Caco-2 (cell line): ENCODE data around the gene PNKD. TPM values are rescaled to one million over a fixed set of nuclear protein-coding genes. Genes with fewer than 3 reads are reported as not detected.

Experiments
- BruUV-seq: library from RNA; stranded (reverse); fragments of 400-500 nt; replicated peaks from 2 replicates; lab custom pipeline; 2021; lab: Mats Ljungman, UMichigan
- CTCF ChIA-PET: fragments of 300-600 bp; sonication (Branson Sonifier 250); formaldehyde crosslinking; loops from one replicate; lab custom pipeline; 2022; ENCODE audit warnings: antibody characterized with exemption; lab: Charles Lee
- POLR2A ChIA-PET: fragments of 300-600 bp; sonication (Branson Sonifier 250); formaldehyde crosslinking; loops from one replicate; lab custom pipeline; 2022; ENCODE audit warnings: antibody characterized with exemption; lab: Charles Lee
- DNase-seq, 2 experiments: peaks; one replicate each; pipeline versions ENCODE4 v3.0.0 to v3.0.0-alpha.2; 2020 to 2022
- H3K27me3 ChIP-seq: replicated peaks from 2 replicates; pipeline ENCODE4 v1.6.0; 2011; ENCODE audit warnings: low read length; ENCODE audit not compliant: control insufficient read depth, insufficient read depth
- H3K36me3 ChIP-seq: 2 replicates; pipeline ENCODE4 v1.5.1; 2011; ENCODE audit warnings: low read length; ENCODE audit not compliant: control insufficient read depth, insufficient read depth
- H3K4me1 ChIP-seq: fragments of 250-450 bp; sonication (Bioruptor Pico); 2 replicates; pipeline ENCODE4 v1.5.1; 2020; ENCODE audit warnings: mild to moderate bottlenecking
- H3K4me3 ChIP-seq: 2 replicates; pipeline ENCODE4 v1.5.1; 2011; ENCODE audit warnings: low read depth, mild to moderate bottlenecking, control low read depth, low read length
- H3K9me3 ChIP-seq: fragments of 250-450 bp; sonication (Bioruptor Pico); 2 replicates; pipeline ENCODE4 v1.5.1; 2020; ENCODE audit warnings: mild to moderate bottlenecking, moderate library complexity
- H3K27ac Mint-ChIP-seq: one replicate; pipeline ENCODE4 v1.8.0; 2022; ENCODE audit warnings: mixed read lengths; ENCODE audit not compliant: unreplicated experiment
- H3K27me3 Mint-ChIP-seq: one replicate; pipeline ENCODE4 v1.8.0; 2022; ENCODE audit warnings: mixed read lengths; ENCODE audit not compliant: insufficient read depth, unreplicated experiment
- H3K36me3 Mint-ChIP-seq: one replicate; pipeline ENCODE4 v1.8.0; 2022; ENCODE audit warnings: mild to moderate bottlenecking, mixed read lengths; ENCODE audit not compliant: insufficient read depth, unreplicated experiment
- H3K4me1 Mint-ChIP-seq: one replicate; pipeline ENCODE4 v1.8.0; 2022; ENCODE audit warnings: low read depth, mixed read lengths; ENCODE audit not compliant: unreplicated experiment
- H3K4me3 Mint-ChIP-seq: one replicate; pipeline ENCODE4 v1.8.0; 2022; ENCODE audit warnings: mild to moderate bottlenecking, moderate library complexity, mixed read lengths; ENCODE audit not compliant: unreplicated experiment
- H3K9me3 Mint-ChIP-seq: one replicate; pipeline ENCODE4 v1.8.0; 2022; ENCODE audit warnings: mixed read lengths; ENCODE audit not compliant: unreplicated experiment
- CTCF ChIP-seq, 2 experiments: fragments of 200-600 bp in 1 of 2; IDR thresholded peaks; 1 replicate in 1 of 2; 2 replicates in 1 of 2; pipeline versions ENCODE4 v1.5.1 to v1.8.0; 2011 to 2022; ENCODE audit warnings: antibody characterized with exemption in 1 of 2, control low read depth in 1 of 2, inconsistent platforms in 1 of 2, low read depth in 1 of 2, low read length in 1 of 2, mild to moderate bottlenecking in 1 of 2, moderate library complexity in 1 of 2; ENCODE audit not compliant: insufficient read depth in 1 of 2, severe bottlenecking in 1 of 2, unreplicated experiment in 1 of 2
- intact Hi-C: fragments of 100-400 bp; cut with micrococcal nuclease; formaldehyde crosslinking; loops from one replicate; pipeline ENCODE4 v1.10.0; 2022; ENCODE audit not compliant: unreplicated experiment
- total RNA-seq: library from RNA; stranded (reverse); gene quantifications from 2 replicates; pipeline ENCODE4 v1.2.3, GENCODE V29; 2022

The PNKD gene
- total RNA-seq, 1 experiment from 2014 or later = 39.2 TPM

- no peaks in the 10 kb centered on the region for H3K9me3 Mint-ChIP-seq
- no peak for TF ChIP-seq CTCF (IDR thresholded peaks at IDR 0.05; ENCODE audit: insufficient read depth in 1 of 2, low read depth in 1 of 2, low read length in 1 of 2, severe bottlenecking in 1 of 2, unreplicated experiment in 1 of 2)
- no peaks in the 10 kb centered on the region for H3K36me3 Mint-ChIP-seq
- Histone ChIP-seq H3K36me3 (no peaks in the 10 kb centered on the region), H3K4me1 (peaks cover 6% of the 10 kb centered on the region; the same call in 1 of the 2 replicates), H3K27me3 (no peaks in the 10 kb centered on the region), H3K9me3 (no peaks in the 10 kb centered on the region), H3K4me3 (no peak overlapping the region)
- intact Hi-C loops = no loop called here
- ChIA-PET POLR2A (no interaction called here), CTCF (interaction anchor here (0.6 to 0.7 kb wide), 2 partner anchors 13 to 85 kb away, joined by 6 to 12 read pairs; no protein-coding TSS in a partner anchor)
- H3K4me1 Mint-ChIP-seq = peaks cover 11% of the 10 kb centered on the region
- no peak overlapping the region for H3K27ac Mint-ChIP-seq
- DNase-seq = no peak
- H3K27me3 Mint-ChIP-seq = no peaks in the 10 kb centered on the region
- no peak overlapping the region for H3K4me3 Mint-ChIP-seq
- BruUV-seq = no TSS peak
Observed at GRCh38 chr2:218389333-218390150, 119.2 kb downstream of the PNKD start.

GRCh38 chr2:218391202-218391601, 120.9 kb downstream of the PNKD start:
- BruUV-seq = no TSS peak
- no peaks in the 10 kb centered on the region for H3K36me3 ChIP-seq
- peaks cover 10% of the 10 kb centered on the region for H3K4me1 ChIP-seq
- TF ChIP-seq CTCF (IDR thresholded peaks at IDR 0.05; ENCODE audit: insufficient read depth in 1 of 2, low read depth in 1 of 2, low read length in 1 of 2, severe bottlenecking in 1 of 2, unreplicated experiment in 1 of 2) = no peak
- Mint-ChIP-seq H3K4me3 (no peak overlapping the region), H3K36me3 (peaks cover 5% of the 10 kb centered on the region), H3K4me1 (peaks cover 17% of the 10 kb centered on the region), H3K9me3 (no peaks in the 10 kb centered on the region), H3K27ac (no peak overlapping the region), H3K27me3 (no peaks in the 10 kb centered on the region)
- H3K9me3 ChIP-seq = no peaks in the 10 kb centered on the region
- ChIA-PET CTCF (no interaction called here), POLR2A (no interaction called here)
- no peak for DNase-seq
- intact Hi-C loops = no loop called here
- no peak overlapping the region for H3K4me3 ChIP-seq
- H3K27me3 ChIP-seq = no peaks in the 10 kb centered on the region

- Mint-ChIP-seq H3K4me3 (no peak overlapping the region), H3K27ac (no peak overlapping the region), H3K9me3 (no peaks in the 10 kb centered on the region), H3K36me3 (peaks cover 18% of the 10 kb centered on the region), H3K4me1 (peaks cover 17% of the 10 kb centered on the region), H3K27me3 (no peaks in the 10 kb centered on the region)
- ChIA-PET CTCF (interaction anchor here (1.1 kb wide), 1 partner anchor 88 kb away, joined by 3 read pairs; no protein-coding TSS in a partner anchor), POLR2A (no interaction called here)
- DNase-seq = no peak
- H3K9me3 ChIP-seq = no peaks in the 10 kb centered on the region
- H3K27me3 ChIP-seq = no peaks in the 10 kb centered on the region
- no peaks in the 10 kb centered on the region for H3K36me3 ChIP-seq
- intact Hi-C loops = no loop called here
- peaks cover 14% of the 10 kb centered on the region for H3K4me1 ChIP-seq
- BruUV-seq = no TSS peak
- no peak overlapping the region for H3K4me3 ChIP-seq
- no peak for TF ChIP-seq CTCF (IDR thresholded peaks at IDR 0.05; ENCODE audit: insufficient read depth in 1 of 2, low read depth in 1 of 2, low read length in 1 of 2, severe bottlenecking in 1 of 2, unreplicated experiment in 1 of 2)
Observed at GRCh38 chr2:218392459-218392858, 122.1 kb downstream of the PNKD start.
